Uterus (tissue), 2 donors: ENCODE data around the gene RAB11FIP4.

Source experiments
- CTCF ChIP-seq, 4 experiments: fragments of 200-600 bp in 2 of 4; fragments of 450-650 bp in 2 of 4; sonication (generic) in 2 of 4; IDR thresholded peaks; one replicate each; pipeline ENCODE4 v1.5.1; 2016 to 2019; ENCODE audit warnings: antibody characterized with exemption in 4 of 4, mild to moderate bottlenecking in 2 of 4, moderate library complexity in 1 of 4
- POLR2A ChIP-seq, 2 donors: fragments of 450-650 bp; IDR thresholded peaks; one replicate each; pipeline ENCODE4 v1.6.1; 2016; ENCODE audit warnings: antibody characterized with exemption in 2 of 2, mild to moderate bottlenecking in 1 of 2, moderate library complexity in 1 of 2

- no peak for TF ChIP-seq CTCF (IDR thresholded peaks at IDR 0.05)
- TF ChIP-seq POLR2A (IDR thresholded peaks at IDR 0.05): no peak
Observed at GRCh38 chr17:31488264-31488981, 96.9 kb downstream of the RAB11FIP4 start.
